Epithelial cell of esophagus (primary cell): ENCODE data around the gene CRNN.

Experiments used
- DNase-seq: peaks from one replicate; pipeline ENCODE4 v3.0.0; 2010; ENCODE audit warnings: low read depth
- H3K4me3 ChIP-seq: 2 replicates; pipeline ENCODE4 v1.5.1; 2011; ENCODE audit warnings: mild to moderate bottlenecking, low read length, control low read depth
- CTCF ChIP-seq: IDR thresholded peaks from 2 replicates; pipeline ENCODE4 v1.5.1; 2011; ENCODE audit warnings: low read depth, mild to moderate bottlenecking, low read length, control low read depth, inconsistent platforms; ENCODE audit not compliant: insufficient read depth; ENCODE audit errors: missing control alignments

CRNN gene

GRCh38 chr1:152427458-152427857 is 13.4 kb upstream of the CRNN start:
- H3K4me3 ChIP-seq, result no peak overlapping the region
- no peak for TF ChIP-seq CTCF
- no peak for DNase-seq

GRCh38 chr1:152426731-152427130 is 12.7 kb upstream of the CRNN start:
- DNase-seq, result peak; percentile 68
- H3K4me3 ChIP-seq, result no peak overlapping the region
- no peak for TF ChIP-seq CTCF

GRCh38 chr1:152419917-152420316 is 5.9 kb upstream of the CRNN start:
- DNase-seq, result peak; percentile 37
- no peak overlapping the region for H3K4me3 ChIP-seq
- TF ChIP-seq CTCF, result no peak

GRCh38 chr1:152415454-152416227 is 1.6 kb upstream of the CRNN start:
- H3K4me3 ChIP-seq, result no peak overlapping the region
- DNase-seq, result no peak
- TF ChIP-seq CTCF, result no peak

DNA sequence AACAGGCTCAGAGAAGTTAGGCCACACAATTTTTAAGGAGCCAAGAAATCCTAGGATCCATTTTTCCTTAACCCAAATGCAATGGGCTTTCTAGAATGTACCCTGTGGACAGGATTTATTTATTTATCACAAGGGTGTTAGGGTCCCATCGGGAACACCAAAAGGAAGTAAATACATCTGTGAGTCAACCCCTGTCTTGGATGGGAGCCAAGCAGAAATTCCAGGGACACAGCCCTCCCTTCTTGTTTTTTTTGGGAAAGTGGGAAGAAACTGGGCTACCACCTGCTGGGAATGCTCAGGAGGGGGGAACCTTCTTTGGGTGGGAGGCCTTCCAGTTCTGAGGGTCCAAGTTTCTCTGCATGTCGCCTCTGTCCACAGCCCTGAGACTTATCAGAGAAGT is 1.3 kb downstream of the CRNN start:
- no peak for DNase-seq
- H3K4me3 ChIP-seq, result no peak overlapping the region
- no peak for TF ChIP-seq CTCF

DNA sequence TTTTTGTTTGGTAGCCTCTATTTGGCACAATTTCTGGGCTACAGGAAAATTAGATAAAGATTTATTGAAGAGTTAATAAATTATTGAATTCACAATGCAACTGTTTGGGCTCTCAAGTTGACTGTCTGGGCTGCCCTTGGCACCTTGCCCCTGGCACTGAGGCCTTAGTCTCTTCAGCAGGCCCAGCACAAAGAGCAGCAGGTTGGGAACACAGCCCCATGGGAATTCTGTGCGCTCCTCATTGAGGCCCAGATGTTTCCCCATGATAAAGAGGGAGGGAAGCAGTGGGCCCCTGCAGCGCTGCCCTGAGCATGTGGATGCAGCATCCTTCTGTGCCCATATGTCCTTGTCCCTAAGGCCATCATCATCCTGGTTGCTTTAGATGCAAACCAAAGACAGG is 2.9 kb downstream of the CRNN start:
- no peak for TF ChIP-seq CTCF
- H3K4me3 ChIP-seq, result no peak overlapping the region

DNA sequence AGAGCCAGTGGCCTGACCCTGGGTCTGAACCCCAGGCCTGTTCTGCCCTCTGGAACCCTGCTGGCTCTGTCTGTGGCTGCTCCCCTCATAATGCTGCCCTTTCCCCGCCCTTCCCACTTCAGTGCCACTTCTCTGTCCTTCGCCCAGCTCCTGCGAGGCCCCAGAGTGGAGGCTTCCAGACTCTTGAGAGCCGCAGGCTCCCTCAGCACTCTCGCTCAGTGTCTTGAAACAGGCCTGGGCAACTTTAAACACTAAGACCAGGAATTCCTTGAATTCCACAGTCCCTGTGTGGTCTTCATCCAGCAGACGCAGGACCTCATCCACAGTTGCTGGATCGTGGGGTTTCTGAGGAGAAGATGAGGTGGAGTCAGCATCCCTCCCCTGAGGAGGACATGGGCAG is 3.5 kb downstream of the CRNN start:
- no peak overlapping the region for H3K4me3 ChIP-seq
- no peak for DNase-seq
- no peak for TF ChIP-seq CTCF

More for the DNA sequence above, 2.9 kb downstream of the CRNN start:
- no peak for DNase-seq
